ENCODE data around the gene VSIG4. TPM values are rescaled to one million over a fixed set of nuclear protein-coding genes. Genes with fewer than 3 reads are reported as not detected.

VSIG4 gene
- total RNA-seq, 1 experiment from 2014 or later: not detected

GRCh38 chrX:66038115-66038514 is 1.8 kb downstream of the VSIG4 start:
- no peak overlapping the region for H4K8ac ChIP-seq (replicated peaks; ENCODE audit: insufficient read length, low read depth, low read length)
- no peak overlapping the region for H2BK12ac ChIP-seq (ENCODE audit: insufficient read length, low read depth, low read length)
- no peak overlapping the region for H3K4ac ChIP-seq (ENCODE audit: low read depth, low read length)
- no peak overlapping the region for H4K91ac ChIP-seq (ENCODE audit: insufficient read length, low read depth, low read length)
- peaks cover 43 to 54% of the 10 kb centered on the region in 2 experiments for H3K9me3 Mint-ChIP-seq
- H3K27ac ChIP-seq (ENCODE audit: insufficient read length, low read depth, low read length): no peak overlapping the region
- no peak overlapping the region for H3K4me3 Mint-ChIP-seq
- no peaks in the 10 kb centered on the region for H3K23me2 ChIP-seq (ENCODE audit: insufficient read length, low read depth, low read length, poor library complexity, severe bottlenecking)
- H4K5ac ChIP-seq (ENCODE audit: insufficient read length, low read depth, low read length): no peak overlapping the region
- peaks cover 0 to 2% (median 0%) of the 10 kb centered on the region in 3 experiments; a peak in 3 of 7 replicates for H3K36me3 Mint-ChIP-seq (ENCODE audit: insufficient read depth in 1 of 3, low read depth in 3 of 3)
- H2BK120ac ChIP-seq (ENCODE audit: low read depth, low read length, poor library complexity, severe bottlenecking): no peak overlapping the region
- no peaks in the 10 kb centered on the region; the same call in 1 of the 2 replicates for H3K27me3 Mint-ChIP-seq (ENCODE audit: low read depth)
- H2AFZ ChIP-seq (ENCODE audit: low read length): no peak overlapping the region
- H2BK15ac ChIP-seq (ENCODE audit: low read depth, low read length): no peak overlapping the region
- no peak overlapping the region for H3K4me2 ChIP-seq (ENCODE audit: insufficient read depth, insufficient read length, low read length)
- no peaks in the 10 kb centered on the region for H3K79me1 ChIP-seq (ENCODE audit: insufficient read depth, low read depth, low read length, poor library complexity, severe bottlenecking)
- no peak overlapping the region for H2BK20ac ChIP-seq (ENCODE audit: low read depth, low read length, poor library complexity, severe bottlenecking)
- H4K20me1 ChIP-seq (ENCODE audit: control insufficient read depth, insufficient read depth, insufficient read length): no peaks in the 10 kb centered on the region
- no peaks in the 10 kb centered on the region for H3K27me3 ChIP-seq (ENCODE audit: insufficient read depth, low read length)
- DNase-seq: no peak
- peaks cover 8 to 9% of the 10 kb centered on the region in 2 experiments for H3K4me1 Mint-ChIP-seq
- H3K27ac Mint-ChIP-seq: no peak overlapping the region
- H3K9me3 ChIP-seq (ENCODE audit: control insufficient read depth, low read depth, low read length): peaks cover 38% of the 10 kb centered on the region
- WGBS (ENCODE audit: extremely low coverage, insufficient read length, low lambda C conversion rate): no CpG with 5 or more reads among the region's 1 CpG
- H3K79me2 ChIP-seq (ENCODE audit: insufficient read depth, low read length): no peaks in the 10 kb centered on the region
- no peaks in the 10 kb centered on the region; the same call in 1 of the 2 replicates for H3K4me1 ChIP-seq (ENCODE audit: insufficient read depth, low read length)
- no peak overlapping the region for H3T11ph ChIP-seq (ENCODE audit: low read length)
- H3K23ac ChIP-seq (ENCODE audit: insufficient read length, low read depth, low read length): no peak overlapping the region
- H3K14ac ChIP-seq (ENCODE audit: insufficient read depth, low read length): no peak overlapping the region
- no peak overlapping the region for H3K18ac ChIP-seq (ENCODE audit: insufficient read length, low read depth, low read length)
- H3K56ac ChIP-seq (ENCODE audit: insufficient read length, low read depth, low read length): no peak overlapping the region
- no peak for TF ChIP-seq CTCF (conservative IDR thresholded peaks at IDR 0.05)
- no peak overlapping the region for H3K9ac ChIP-seq (ENCODE audit: extremely low read depth, insufficient read length, low read length)
- H2AK5ac ChIP-seq (ENCODE audit: insufficient read length, low read length): no peak overlapping the region
- no peak overlapping the region for H2BK5ac ChIP-seq (ENCODE audit: insufficient read length, low read length)
